GM21786 (cell line): Measurements from ENCODE around the gene RBM25.
"Not testable (repeated sequence)": the region's sequence is repeated elsewhere in the genome, so short reads cannot be mapped to it uniquely, and the experiment has no call there.

Experiments used
- ATAC-seq: cut with Tn5 transposase; IDR thresholded peaks from one replicate; pipeline ENCODE4 v1.9.1; 2021; ENCODE audit not compliant: unreplicated experiment

RBM25 gene

GRCh38 chr14:73058224-73058921, at the start of gene RBM25:
Gene RBM25 (plus strand): TSS chr14:73058534. CDS start chr14:73071642, 13,108 bp downstream.
- peak; percentile 89 for ATAC-seq

- not testable (repeated sequence) for ATAC-seq
Measured at GRCh38 chr14:73011189-73011588, 47.1 kb upstream of the RBM25 start.

- ATAC-seq = peak; percentile 95
Measured at GRCh38 chr14:73014105-73014504, 44.2 kb upstream of the RBM25 start.

GRCh38 chr14:73015552-73015951, 42.8 kb upstream of the RBM25 start:
- not testable (repeated sequence) for ATAC-seq

- ATAC-seq = not testable (repeated sequence)
Measured at GRCh38 chr14:73016011-73016410, 42.3 kb upstream of the RBM25 start.

- ATAC-seq = no peak
Measured at GRCh38 chr14:73022051-73022450, 36.3 kb upstream of the RBM25 start.

GRCh38 chr14:73025544-73025943, 32.8 kb upstream of the RBM25 start:
- ATAC-seq = no peak

GRCh38 chr14:73026243-73026844, 32.0 kb upstream of the RBM25 start:
- ATAC-seq = no peak

- peak; percentile 99 for ATAC-seq
Measured at GRCh38 chr14:73026845-73027542, 31.3 kb upstream of the RBM25 start, which contains the start of gene ZFYVE1. Gene ZFYVE1 (minus strand): TSS chr14:73027106. CDS start chr14:73024508, 2,598 bp downstream.

- ATAC-seq = no peak
Measured at GRCh38 chr14:73027546-73027945, 30.8 kb upstream of the RBM25 start.

- no peak for ATAC-seq
Measured at GRCh38 chr14:73027984-73028383, 30.4 kb upstream of the RBM25 start.

GRCh38 chr14:73036706-73037450, 21.5 kb upstream of the RBM25 start:
- not testable (repeated sequence) for ATAC-seq

GRCh38 chr14:73047808-73048207, 10.5 kb upstream of the RBM25 start:
- no peak for ATAC-seq

GRCh38 chr14:73049428-73049827, 8.9 kb upstream of the RBM25 start:
- ATAC-seq = no peak

GRCh38 chr14:73055251-73055650, 3.1 kb upstream of the RBM25 start:
- no peak for ATAC-seq

GRCh38 chr14:73057944-73058223, 450 bp upstream of the RBM25 start:
- ATAC-seq = no peak

- peak; percentile 18 for ATAC-seq
Measured at GRCh38 chr14:73058922-73059673, 764 bp downstream of the RBM25 start.

GRCh38 chr14:73069585-73069984, 11.3 kb downstream of the RBM25 start:
- ATAC-seq = no peak

- no peak for ATAC-seq
Measured at GRCh38 chr14:73091044-73091443, 32.7 kb downstream of the RBM25 start.

GRCh38 chr14:73097421-73097820, 39.1 kb downstream of the RBM25 start:
- no peak for ATAC-seq

GRCh38 chr14:73100334-73100733, 42.0 kb downstream of the RBM25 start:
- no peak for ATAC-seq
